HG02870 (cell line): ENCODE data around the gene RDH13.
"Not testable (repeated sequence)": the region's sequence is repeated elsewhere in the genome, so short reads cannot be mapped to it uniquely, and the experiment has no call there.

Source experiments
- ATAC-seq: cut with Tn5 transposase; IDR thresholded peaks from one replicate; pipeline ENCODE4 v1.9.1; 2021; ENCODE audit warnings: mild to moderate bottlenecking, moderate library complexity; ENCODE audit not compliant: unreplicated experiment

The RDH13 gene

GRCh38 chr19:55062735-55063491 lies at the start of gene RDH13:
RDH13 (minus strand) TSS chr19:55063148; CDS start chr19:55063032, 116 bp downstream.
- peak; percentile 88 for ATAC-seq

GRCh38 chr19:55112246-55112776 lies 49.4 kb upstream of the RDH13 start:
- ATAC-seq = no peak

- no peak for ATAC-seq
These were observed 48.4 kb upstream of the RDH13 start for GRCh38 chr19:55111238-55111831.

GRCh38 chr19:55109527-55110291 lies 46.8 kb upstream of the RDH13 start:
- no peak for ATAC-seq

GRCh38 chr19:55107252-55107651 lies 44.3 kb upstream of the RDH13 start:
- not testable (repeated sequence) for ATAC-seq

- ATAC-seq = no peak
These were observed 43.6 kb upstream of the RDH13 start for GRCh38 chr19:55106591-55106990.

GRCh38 chr19:55105237-55105636 lies 42.3 kb upstream of the RDH13 start:
- ATAC-seq = no peak

- no peak for ATAC-seq
These were observed 40.2 kb upstream of the RDH13 start for GRCh38 chr19:55103190-55103589.

GRCh38 chr19:55101261-55101660 lies 38.3 kb upstream of the RDH13 start:
- no peak for ATAC-seq

- no peak for ATAC-seq
These were observed 36.9 kb upstream of the RDH13 start for GRCh38 chr19:55099557-55100506.

GRCh38 chr19:55098716-55099556 lies 36.0 kb upstream of the RDH13 start:
- ATAC-seq = no peak

- ATAC-seq = no peak
These were observed 35.1 kb upstream of the RDH13 start for GRCh38 chr19:55097864-55098715.

- no peak for ATAC-seq
These were observed 33.2 kb upstream of the RDH13 start for GRCh38 chr19:55096061-55096701.

GRCh38 chr19:55095260-55096060 lies 32.5 kb upstream of the RDH13 start:
- ATAC-seq = no peak

- no peak for ATAC-seq
These were observed 31.7 kb upstream of the RDH13 start for GRCh38 chr19:55094456-55095259.
